Measurements from ENCODE around the gene CAVIN2.

- TF ChIP-seq CTCF (IDR thresholded peaks at IDR 0.05) (no peak), POLR2A (IDR thresholded peaks at IDR 0.05) (no peak)
Measured at GRCh38 chr2:191786694-191787093, 60.2 kb downstream of the CAVIN2 start.
